COR-L47 (cell line): Measurements from ENCODE around the gene BUB1B.
A peak's percentile ranks its signal among the peaks of the same experiment; 100 is the strongest.

Experiments
- DNase-seq: peaks from one replicate; lab custom pipeline; 2025; lab: John Stamatoyannopoulos, UW

Gene BUB1B

GRCh38 chr15:40255033-40255432 is 94.2 kb downstream of the BUB1B start:
- no peak for DNase-seq

DNA sequence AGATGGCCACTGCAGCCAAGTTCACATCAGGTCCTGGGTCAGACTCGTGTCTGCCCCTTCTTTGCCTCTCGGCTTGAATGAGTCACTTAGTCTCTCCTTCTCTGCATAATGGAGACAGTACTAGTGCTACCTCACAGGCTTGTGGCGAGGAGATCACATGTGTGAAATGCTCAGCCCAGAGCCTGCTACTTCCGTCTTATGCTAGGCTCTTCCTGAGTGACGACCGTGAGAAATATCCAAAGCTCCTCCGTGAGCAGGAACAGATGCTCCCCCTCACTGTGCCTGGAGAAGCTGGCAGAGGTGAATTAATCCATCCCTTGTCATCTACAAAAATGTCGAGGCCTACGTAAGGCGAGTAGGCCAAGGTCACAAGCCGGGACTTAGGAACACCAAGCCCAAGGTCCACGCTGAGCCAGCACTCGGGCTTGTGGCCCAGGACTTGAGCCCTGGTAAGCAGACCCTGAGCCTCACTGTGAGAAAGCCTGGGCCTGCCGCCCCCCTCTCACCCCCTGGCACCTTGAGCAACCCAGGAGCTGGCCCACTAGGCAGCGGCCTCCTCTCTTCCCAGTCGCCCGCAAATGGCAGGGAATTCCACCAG is 95.9 kb downstream of the BUB1B start:
- DNase-seq, result no peak

GRCh38 chr15:40257656-40258450 is 97.0 kb downstream of the BUB1B start:
- DNase-seq, result no peak

DNA sequence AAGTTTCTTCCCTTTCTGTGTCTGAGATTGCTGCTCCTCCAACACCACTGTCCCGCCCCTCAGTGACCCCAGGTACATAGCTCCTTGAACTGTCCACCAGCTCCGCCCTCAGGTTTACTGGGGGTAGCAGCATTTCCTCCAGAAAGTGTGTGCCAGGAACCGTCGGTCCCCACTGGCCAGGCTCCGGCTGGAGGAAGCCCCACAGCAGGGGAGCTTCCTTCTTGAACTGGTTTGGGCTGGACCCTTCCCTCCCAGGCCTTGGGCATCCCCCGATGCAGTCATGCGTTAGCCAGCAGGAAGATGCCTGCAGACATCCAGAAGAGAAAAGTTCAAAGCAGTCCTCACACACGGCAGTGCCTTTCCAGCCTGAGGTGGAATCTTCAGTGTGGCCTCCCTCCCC is 97.7 kb downstream of the BUB1B start:
- DNase-seq, result no peak

DNA sequence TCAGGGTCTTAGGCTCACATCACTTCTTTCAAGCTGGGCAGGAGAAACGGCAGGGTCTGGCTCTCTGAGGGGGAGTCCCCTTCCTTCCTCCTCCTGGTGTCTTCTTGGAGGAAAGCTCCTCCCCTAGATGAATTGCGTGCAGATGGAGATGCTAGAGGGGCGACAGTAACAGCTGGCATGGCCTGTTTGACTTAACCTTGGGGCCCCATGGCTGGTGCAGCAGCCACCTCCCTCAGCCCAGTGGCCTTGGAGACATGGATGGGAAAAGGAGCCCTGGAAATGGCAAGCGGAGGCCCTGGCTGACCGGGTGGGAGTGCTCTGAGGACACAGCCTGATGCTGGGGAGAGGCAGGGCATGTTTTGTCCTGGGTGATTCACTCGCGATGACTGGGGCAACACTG is 98.2 kb downstream of the BUB1B start:
- no peak for DNase-seq

DNA sequence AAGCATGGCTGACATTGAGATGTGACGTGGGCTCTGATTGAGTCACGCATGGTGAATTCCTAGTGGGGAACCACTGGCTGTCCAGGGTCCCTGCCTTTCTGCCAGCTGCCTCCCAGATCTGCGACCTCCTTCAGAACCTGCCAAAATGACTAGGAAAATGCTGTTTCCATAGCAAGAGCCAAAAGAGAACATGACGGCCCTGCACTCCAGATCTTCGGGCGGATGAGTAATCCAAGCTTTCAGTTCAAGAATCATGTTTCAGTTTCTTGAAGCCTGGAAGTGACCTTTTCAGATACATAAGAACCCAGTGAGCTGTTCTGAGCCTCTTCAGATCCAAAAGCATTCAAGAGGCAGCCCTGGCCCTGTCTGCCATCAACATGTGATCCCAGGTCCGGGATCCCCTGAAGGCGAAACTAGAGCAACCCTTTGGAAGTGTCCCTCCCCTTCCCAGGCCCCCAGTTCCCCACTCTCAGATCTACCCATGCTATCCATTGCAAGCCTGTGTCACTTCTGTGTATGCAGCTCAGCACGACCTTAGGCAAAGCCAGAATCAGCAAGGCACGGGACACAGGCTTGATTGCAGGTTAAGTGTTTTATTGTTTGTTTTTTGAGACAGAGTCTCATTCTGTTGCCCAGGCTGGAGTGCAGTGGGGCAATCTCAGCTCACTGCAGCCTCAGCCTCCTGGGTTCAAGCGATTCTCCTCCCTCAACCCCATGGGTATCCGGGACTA is 102.3 kb downstream of the BUB1B start:
- DNase-seq, result no peak

DNA sequence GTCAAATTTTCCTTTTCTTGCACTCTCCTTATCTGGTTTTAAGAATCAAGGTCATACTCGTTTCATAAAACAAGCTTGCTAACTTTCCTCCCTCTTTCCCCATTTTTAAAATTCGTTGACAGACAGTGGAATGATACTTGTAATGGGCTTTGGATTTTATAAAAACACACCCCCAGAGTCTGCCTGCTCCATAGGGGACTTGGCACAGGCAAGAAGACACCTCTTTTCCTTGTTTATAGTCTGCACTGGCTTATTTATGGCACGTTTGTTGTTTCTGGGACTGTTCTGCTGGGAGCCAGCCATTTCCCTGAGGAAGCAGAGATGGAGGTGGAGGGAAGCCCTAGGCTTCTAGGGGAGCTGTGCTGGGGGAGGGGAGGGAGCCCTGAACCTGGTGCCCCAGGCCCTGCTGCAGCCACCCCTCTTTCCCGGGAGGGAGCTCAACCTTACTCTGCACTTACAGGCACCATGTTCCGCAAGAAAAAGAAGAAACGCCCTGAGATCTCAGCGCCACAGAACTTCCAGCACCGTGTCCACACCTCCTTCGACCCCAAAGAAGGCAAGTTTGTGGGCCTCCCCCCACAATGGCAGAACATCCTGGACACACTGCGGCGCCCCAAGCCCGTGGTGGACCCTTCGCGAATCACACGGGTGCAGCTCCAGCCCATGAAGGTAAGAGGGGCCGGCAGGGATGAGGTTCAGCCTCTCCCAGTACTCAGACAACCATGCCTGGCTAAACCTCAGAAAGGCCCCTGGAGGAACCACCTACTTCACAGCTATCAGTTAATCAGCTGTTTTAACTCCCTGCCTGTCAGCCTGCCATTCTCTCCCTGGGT is 103.7 kb downstream of the BUB1B start:
- peak; percentile 19 for DNase-seq

DNA sequence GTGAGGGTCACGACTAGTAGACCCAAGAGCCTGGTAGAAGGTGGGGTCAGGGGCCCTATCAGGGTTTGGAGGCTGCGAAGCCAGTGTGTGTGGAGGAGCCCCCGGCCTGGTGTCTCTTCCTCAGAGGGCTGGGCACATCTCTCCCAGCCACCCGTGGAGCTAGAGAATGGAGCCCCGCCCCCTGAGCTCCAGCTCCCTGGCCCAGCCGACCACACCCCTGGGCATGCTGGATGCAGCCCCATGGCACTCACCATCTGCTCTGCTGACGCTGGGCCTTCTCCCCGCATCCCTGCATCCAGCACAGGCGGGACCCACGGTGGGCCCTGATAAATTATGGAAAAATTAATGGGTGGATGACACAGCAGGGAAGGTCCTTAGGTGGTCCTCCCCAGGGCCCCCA is 104.5 kb downstream of the BUB1B start:
- DNase-seq, result peak; percentile 66

- no peak for DNase-seq
These were observed 105.0 kb downstream of the BUB1B start for GRCh38 chr15:40265875-40266274.

DNA sequence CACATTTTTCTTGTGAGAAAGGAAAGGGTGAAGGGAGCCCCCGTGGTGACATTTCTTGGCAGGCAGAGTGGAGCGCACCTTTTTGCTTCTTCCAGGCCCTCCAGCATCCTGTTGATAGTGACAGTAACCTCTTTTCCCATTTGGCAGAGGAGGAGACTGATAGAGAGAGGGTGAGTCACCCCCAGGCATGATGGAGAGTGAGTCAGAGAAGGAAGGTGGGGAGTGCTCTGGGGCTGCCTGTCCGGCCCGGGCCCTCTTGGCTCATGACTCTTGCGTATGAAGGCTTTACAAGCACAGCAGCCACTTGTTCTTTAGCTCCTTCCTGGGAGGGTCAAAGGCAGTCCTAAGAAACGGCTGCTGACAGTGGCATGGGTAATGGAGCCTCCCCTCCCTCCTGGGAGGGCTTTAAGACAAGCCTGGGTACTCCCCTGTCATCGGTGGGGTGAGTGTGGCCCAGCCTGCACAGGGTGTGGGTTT is 106.0 kb downstream of the BUB1B start:
- DNase-seq, result no peak

- DNase-seq, result no peak
These were observed 106.8 kb downstream of the BUB1B start for GRCh38 chr15:40267670-40268069.

GRCh38 chr15:40269604-40270003 is 108.7 kb downstream of the BUB1B start:
- no peak for DNase-seq

DNA sequence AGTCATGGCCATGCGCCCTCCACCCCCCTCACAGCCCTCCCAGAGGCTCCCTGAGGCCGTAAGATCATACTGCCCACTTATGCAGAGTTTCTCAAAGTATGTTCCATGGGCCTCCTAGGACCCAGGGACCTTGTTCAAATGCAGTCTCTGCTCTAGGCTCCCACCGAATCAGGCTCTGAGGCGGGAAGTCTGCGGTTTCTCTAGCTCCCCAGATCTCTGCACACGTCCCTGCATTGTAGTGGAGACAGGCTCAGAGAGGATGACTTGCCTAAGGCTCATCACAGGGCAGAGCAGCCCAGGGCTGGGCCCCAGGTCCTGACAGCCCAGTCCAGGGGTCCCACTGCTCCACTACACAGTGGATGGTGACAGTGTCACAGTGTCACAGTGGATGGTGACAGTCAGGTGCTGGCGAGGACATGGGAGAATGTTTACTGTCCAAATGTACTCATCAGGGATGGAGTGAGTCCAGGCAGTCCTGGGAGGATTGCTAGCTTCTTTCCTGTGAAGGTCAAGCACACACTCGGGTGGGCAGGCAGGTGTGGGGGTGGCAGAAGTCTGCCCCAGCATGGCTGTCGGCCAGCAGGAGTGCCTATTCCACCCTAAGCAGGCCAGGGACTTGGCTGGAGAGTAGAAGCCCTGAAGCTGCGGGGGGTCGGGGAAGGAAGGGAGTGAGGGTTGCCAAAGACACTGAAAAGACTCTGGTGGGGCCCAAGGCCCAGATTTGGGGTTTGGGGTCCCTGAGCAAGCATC is 109.6 kb downstream of the BUB1B start:
- DNase-seq, result no peak
